Measurements from ENCODE around the gene COX7A1. TPM values are rescaled to one million over a fixed set of nuclear protein-coding genes. Genes with fewer than 3 reads are reported as not detected.
A peak's percentile ranks its signal among the peaks of the same experiment; 100 is the strongest.

The COX7A1 gene
- total and polyA plus RNA-seq, 7 experiments from 2014 or later: not detected

- Mint-ChIP-seq H3K27ac (peak overlapping the region in 1 of 9 donors; percentile 21), H3K4me3 (no peak overlapping the region), H3K36me3 (peaks cover 0 to 5% (median 0%) of the 10 kb centered on the region in 5 donors), H3K27me3 (no peaks in the 10 kb centered on the region), H3K9me3 (no peaks in the 10 kb centered on the region), H3K4me1 (no peaks in the 10 kb centered on the region)
- DNase-seq (no peak), ATAC-seq (no peak)
- Histone ChIP-seq H3K4me3 (ENCODE audit: low read length) (no peak overlapping the region), H3K36me3 (ENCODE audit: control insufficient read depth in 2 of 3, insufficient read depth in 3 of 3, low read length in 3 of 3) (no peaks in the 10 kb centered on the region), H3K4me1 (ENCODE audit: control insufficient read depth in 2 of 2, insufficient read depth in 2 of 2, low read length in 2 of 2) (no peaks in the 10 kb centered on the region), H3K9me3 (ENCODE audit: control insufficient read depth in 2 of 3, low read length in 3 of 3) (no peaks in the 10 kb centered on the region), H3K27ac (ENCODE audit: low read depth, low read length) (no peak overlapping the region), H3K27me3 (ENCODE audit: control insufficient read depth in 2 of 2, insufficient read depth in 2 of 2, low read length in 2 of 2) (no peaks in the 10 kb centered on the region)
- ChIA-PET CTCF (no interaction called here), POLR2A (no interaction called here)
- intact Hi-C loops (cut with micrococcal nuclease): no loop called here
These were observed 8.8 kb upstream of the COX7A1 start for GRCh38 chr19:36160821-36161596.

- Histone ChIP-seq H3K4me1 (ENCODE audit: control insufficient read depth in 2 of 2, insufficient read depth in 2 of 2, low read length in 2 of 2) (no peaks in the 10 kb centered on the region), H3K36me3 (ENCODE audit: control insufficient read depth in 2 of 3, insufficient read depth in 3 of 3, low read length in 3 of 3) (peaks cover 0 to 28% (median 0%) of the 10 kb centered on the region in 3 experiments), H3K27ac (ENCODE audit: low read depth, low read length) (no peak overlapping the region), H3K4me3 (ENCODE audit: low read length) (no peak overlapping the region), H3K27me3 (ENCODE audit: control insufficient read depth in 2 of 2, insufficient read depth in 2 of 2, low read length in 2 of 2) (no peaks in the 10 kb centered on the region), H3K9me3 (ENCODE audit: control insufficient read depth in 2 of 3, low read length in 3 of 3) (no peaks in the 10 kb centered on the region)
- ChIA-PET CTCF (interaction anchor here (1.0 to 1.8 kb wide), 2 partner anchors 17 to 24 kb away, joined by 4 to 6 read pairs; no protein-coding TSS in a partner anchor), POLR2A (interaction anchor here (1.1 kb wide), 1 partner anchor 13 kb away, joined by 3 read pairs; the partner anchor contains the start of gene CAPNS1)
- DNase-seq (no peak), ATAC-seq (no peak)
- intact Hi-C loops (cut with micrococcal nuclease): no loop called here
- H3K36me3 Mint-ChIP-seq: peaks cover 0 to 17% (median 10%) of the 10 kb centered on the region in 5 donors
- peak overlapping the region in 1 of 9 donors; percentile 32 for H3K27ac Mint-ChIP-seq
- no peak overlapping the region for H3K4me3 Mint-ChIP-seq
- H3K9me3 Mint-ChIP-seq: no peaks in the 10 kb centered on the region
- H3K4me1 Mint-ChIP-seq: peaks cover 0 to 11% (median 4%) of the 10 kb centered on the region in 7 donors
- no peaks in the 10 kb centered on the region for H3K27me3 Mint-ChIP-seq
These were observed 879 bp upstream of the COX7A1 start for GRCh38 chr19:36153126-36153525.

GRCh38 chr19:36152019-36152351 is 262 bp downstream of the COX7A1 start:
- POLR2A ChIA-PET: no interaction called here
- H3K36me3 Mint-ChIP-seq: peaks cover 0 to 25% (median 13%) of the 10 kb centered on the region in 5 donors
- H3K4me1 Mint-ChIP-seq: peaks cover 0 to 13% (median 4%) of the 10 kb centered on the region in 7 donors

GRCh38 chr19:36151144-36152018 is 866 bp downstream of the COX7A1 start:
- no peak for ATAC-seq
- POLR2A ChIA-PET: no interaction called here
- CTCF ChIA-PET: no interaction called here
- H3K4me3 ChIP-seq (ENCODE audit: low read length): no peak overlapping the region
- intact Hi-C loops (cut with micrococcal nuclease): no loop called here
- no peaks in the 10 kb centered on the region for H3K27me3 Mint-ChIP-seq
- H3K9me3 ChIP-seq (ENCODE audit: control insufficient read depth in 2 of 3, low read length in 3 of 3): no peaks in the 10 kb centered on the region
- H3K27me3 ChIP-seq (ENCODE audit: control insufficient read depth in 2 of 2, insufficient read depth in 2 of 2, low read length in 2 of 2): no peaks in the 10 kb centered on the region
- DNase-seq: no peak
- H3K36me3 ChIP-seq (ENCODE audit: control insufficient read depth in 2 of 3, insufficient read depth in 3 of 3, low read length in 3 of 3): peaks cover 0 to 41% (median 0%) of the 10 kb centered on the region in 3 experiments
- H3K4me3 Mint-ChIP-seq: no peak overlapping the region
- H3K4me1 Mint-ChIP-seq: peaks cover 0 to 13% (median 4%) of the 10 kb centered on the region in 7 donors
- H3K9me3 Mint-ChIP-seq: no peaks in the 10 kb centered on the region
- H3K27ac ChIP-seq (ENCODE audit: low read depth, low read length): no peak overlapping the region
- H3K36me3 Mint-ChIP-seq: peaks cover 2 to 30% (median 18%) of the 10 kb centered on the region in 5 donors
- peak overlapping the region in 1 of 9 donors; percentile 3 for H3K27ac Mint-ChIP-seq
- H3K4me1 ChIP-seq (ENCODE audit: control insufficient read depth in 2 of 2, insufficient read depth in 2 of 2, low read length in 2 of 2): no peaks in the 10 kb centered on the region

More at GRCh38 chr19:36152019-36152351, 262 bp downstream of the COX7A1 start:
- intact Hi-C loops (cut with micrococcal nuclease): no loop called here
- Mint-ChIP-seq H3K27ac (no peak overlapping the region), H3K9me3 (no peaks in the 10 kb centered on the region), H3K27me3 (no peaks in the 10 kb centered on the region), H3K4me3 (no peak overlapping the region)
- H3K4me3 ChIP-seq (ENCODE audit: low read length): no peak overlapping the region
- no peaks in the 10 kb centered on the region for H3K27me3 ChIP-seq (ENCODE audit: control insufficient read depth in 2 of 2, insufficient read depth in 2 of 2, low read length in 2 of 2)
- H3K4me1 ChIP-seq (ENCODE audit: control insufficient read depth in 2 of 2, insufficient read depth in 2 of 2, low read length in 2 of 2): no peaks in the 10 kb centered on the region
- no peak overlapping the region for H3K27ac ChIP-seq (ENCODE audit: low read depth, low read length)
- CTCF ChIA-PET: no interaction called here
- peak; percentile 6 for ATAC-seq
- no peaks in the 10 kb centered on the region for H3K9me3 ChIP-seq (ENCODE audit: control insufficient read depth in 2 of 3, low read length in 3 of 3)
- H3K36me3 ChIP-seq (ENCODE audit: control insufficient read depth in 2 of 3, insufficient read depth in 3 of 3, low read length in 3 of 3): peaks cover 0 to 35% (median 0%) of the 10 kb centered on the region in 3 experiments
- DNase-seq: no peak

- POLR2A ChIA-PET: no interaction called here
- intact Hi-C loops (cut with micrococcal nuclease): no loop called here
- Histone ChIP-seq H3K4me3 (ENCODE audit: low read length) (no peak overlapping the region), H3K4me1 (ENCODE audit: control insufficient read depth in 2 of 2, insufficient read depth in 2 of 2, low read length in 2 of 2) (no peaks in the 10 kb centered on the region), H3K27ac (ENCODE audit: low read depth, low read length) (no peak overlapping the region), H3K27me3 (ENCODE audit: control insufficient read depth in 2 of 2, insufficient read depth in 2 of 2, low read length in 2 of 2) (no peaks in the 10 kb centered on the region), H3K36me3 (ENCODE audit: control insufficient read depth in 2 of 3, insufficient read depth in 3 of 3, low read length in 3 of 3) (peaks cover 3 to 49% (median 5%) of the 10 kb centered on the region in 3 experiments), H3K9me3 (ENCODE audit: control insufficient read depth in 2 of 3, low read length in 3 of 3) (no peaks in the 10 kb centered on the region)
- H3K27me3 Mint-ChIP-seq: no peaks in the 10 kb centered on the region
- H3K4me3 Mint-ChIP-seq: no peak overlapping the region
- CTCF ChIA-PET: no interaction called here
- H3K9me3 Mint-ChIP-seq: no peaks in the 10 kb centered on the region
- peaks cover 3 to 38% (median 18%) of the 10 kb centered on the region in 5 donors for H3K36me3 Mint-ChIP-seq
- H3K27ac Mint-ChIP-seq: no peak overlapping the region
- DNase-seq (no peak), ATAC-seq (no peak)
- peaks cover 0 to 13% (median 5%) of the 10 kb centered on the region in 7 donors for H3K4me1 Mint-ChIP-seq
These were observed 1.7 kb downstream of the COX7A1 start for GRCh38 chr19:36150586-36150985.

GRCh38 chr19:36149673-36150406 is 2.4 kb downstream of the COX7A1 start:
- peaks cover 0 to 13% (median 5%) of the 10 kb centered on the region in 7 donors for H3K4me1 Mint-ChIP-seq
- CTCF ChIA-PET: no interaction called here
- no peak for ATAC-seq
- peak overlapping the region in 2 of 9 donors; percentile 34 to 52 for H3K27ac Mint-ChIP-seq
- Histone ChIP-seq H3K4me3 (ENCODE audit: low read length) (no peak overlapping the region), H3K9me3 (ENCODE audit: control insufficient read depth in 2 of 3, low read length in 3 of 3) (no peaks in the 10 kb centered on the region), H3K27ac (ENCODE audit: low read depth, low read length) (no peak overlapping the region), H3K4me1 (ENCODE audit: control insufficient read depth in 2 of 2, insufficient read depth in 2 of 2, low read length in 2 of 2) (no peaks in the 10 kb centered on the region), H3K27me3 (ENCODE audit: control insufficient read depth in 2 of 2, insufficient read depth in 2 of 2, low read length in 2 of 2) (no peaks in the 10 kb centered on the region), H3K36me3 (ENCODE audit: control insufficient read depth in 2 of 3, insufficient read depth in 3 of 3, low read length in 3 of 3) (peaks cover 5 to 56% (median 10%) of the 10 kb centered on the region in 3 experiments)
- no peak overlapping the region for H3K4me3 Mint-ChIP-seq
- peaks cover 3 to 38% (median 19%) of the 10 kb centered on the region in 5 donors for H3K36me3 Mint-ChIP-seq
- no peaks in the 10 kb centered on the region for H3K27me3 Mint-ChIP-seq
- DNase-seq: no peak
- no peaks in the 10 kb centered on the region for H3K9me3 Mint-ChIP-seq
- POLR2A ChIA-PET: no interaction called here
- intact Hi-C loops (cut with micrococcal nuclease): no loop called here

All from naive thymus-derived CD4-positive, alpha-beta T cell (primary cell).